H1 (cell line): ENCODE data around the gene PCDHGA7. TPM values are rescaled to one million over a fixed set of nuclear protein-coding genes. Genes with fewer than 3 reads are reported as not detected.
"Not testable (repeated sequence)": the region's sequence is repeated elsewhere in the genome, so short reads cannot be mapped to it uniquely, and the experiment has no call there.

Experiments used
- CTCF ChIA-PET: fragments of 300-600 bp; sonication (Branson Sonifier 250); formaldehyde crosslinking; loops from one replicate; lab custom pipeline; 2021; ENCODE audit not compliant: partially characterized antibody; lab: Charles Lee
- POLR2A ChIA-PET: fragments of 300-600 bp; sonication (Branson Sonifier 250); formaldehyde crosslinking; loops from one replicate; lab custom pipeline; 2021; ENCODE audit warnings: inconsistent platforms; ENCODE audit not compliant: partially characterized antibody; lab: Charles Lee
- DNase-seq, 2 experiments: peaks; one replicate each; pipeline versions ENCODE4 v3.0.0 to v3.0.0-alpha.2; 2010 to 2022; ENCODE audit warnings: low spot score in 2 of 2, low read depth in 1 of 2, mixed read lengths in 1 of 2
- FAIRE-seq: peaks from 2 replicates; lab custom pipeline; 2011; peaks lifted over from hg19 to GRCh38; lab: Jason Lieb, UNC
- H2AFZ ChIP-seq: 2 replicates; pipeline ENCODE4 v1.8.1; 2012; ENCODE audit warnings: low read length, inconsistent platforms
- H2AK5ac ChIP-seq: 2 replicates; pipeline ENCODE4 v1.6.1; 2013; ENCODE audit warnings: low read depth, low read length
- H2BK120ac ChIP-seq: replicated peaks from 2 replicates; pipeline ENCODE3; 2013; ENCODE audit warnings: low read depth, low read length, inconsistent platforms
- H2BK12ac ChIP-seq: 2 replicates; pipeline ENCODE4 v1.6.1; 2013; ENCODE audit warnings: low read depth, low read length
- H2BK15ac ChIP-seq: 2 replicates; pipeline ENCODE4 v1.6.1; 2013; ENCODE audit warnings: low read length
- H2BK20ac ChIP-seq: 2 replicates; pipeline ENCODE4 v1.6.1; 2013; ENCODE audit warnings: low read length
- H2BK5ac ChIP-seq: 2 replicates; pipeline ENCODE4 v1.6.1; 2013; ENCODE audit warnings: low read depth, low read length
- H3K14ac ChIP-seq: 2 replicates; pipeline ENCODE4 v1.6.1; 2013; ENCODE audit warnings: inconsistent platforms; ENCODE audit not compliant: insufficient read length
- H3K18ac ChIP-seq: 2 replicates; pipeline ENCODE4 v1.6.1; 2013; ENCODE audit warnings: low read length; ENCODE audit errors: extremely low read depth
- H3K23ac ChIP-seq: 2 replicates; pipeline ENCODE4 v1.6.1; 2013; ENCODE audit warnings: inconsistent platforms; ENCODE audit not compliant: insufficient read length
- H3K23me2 ChIP-seq: 2 replicates; pipeline ENCODE4 v1.6.1; 2013; ENCODE audit warnings: low read depth, low read length
- H3K27ac ChIP-seq: 2 replicates; pipeline ENCODE4 v1.6.1; 2011; ENCODE audit warnings: low read depth, low read length, inconsistent platforms
- H3K27me3 ChIP-seq, 4 experiments: replicated peaks in 1 of 4; 1 replicate in 1 of 4; 2 replicates in 3 of 4; pipeline versions ENCODE4 v1.6.1 to v1.8.1; 2011 to 2013; ENCODE audit warnings: low read length in 3 of 4, mild to moderate bottlenecking in 3 of 4, inconsistent platforms in 2 of 4, mixed read lengths in 2 of 4, moderate library complexity in 1 of 4; ENCODE audit not compliant: control insufficient read depth in 3 of 4, insufficient read depth in 3 of 4; ENCODE audit errors: extremely low read depth in 1 of 4
- H3K36me3 ChIP-seq, 4 experiments: 2 replicates each; pipeline versions ENCODE4 v1.6.1 to v1.8.1; 2011 to 2013; ENCODE audit warnings: mild to moderate bottlenecking in 4 of 4, low read length in 3 of 4, moderate library complexity in 2 of 4, control low read depth in 1 of 4, inconsistent platforms in 1 of 4; ENCODE audit not compliant: insufficient read depth in 4 of 4, control insufficient read depth in 2 of 4
- H3K4ac ChIP-seq: replicated peaks from 2 replicates; pipeline ENCODE3; 2013; ENCODE audit warnings: low read length, low read depth, mixed read lengths, inconsistent platforms; ENCODE audit not compliant: insufficient read length
- H3K4me1 ChIP-seq, 4 experiments: replicated peaks in 1 of 4; 1 replicate in 1 of 4; 2 replicates in 3 of 4; pipeline versions ENCODE4 v1.6.1 to v1.8.1; 2011 to 2013; ENCODE audit warnings: low read length in 3 of 4, inconsistent platforms in 2 of 4, mixed read lengths in 1 of 4; ENCODE audit not compliant: insufficient read depth in 4 of 4, control insufficient read depth in 3 of 4
- H3K4me2 ChIP-seq, 2 experiments: 2 replicates each; pipeline versions ENCODE4 v1.6.1 to v1.8.1; 2011 to 2013; ENCODE audit warnings: low read depth in 2 of 2, low read length in 2 of 2, control low read depth in 1 of 2, inconsistent platforms in 1 of 2, mild to moderate bottlenecking in 1 of 2; ENCODE audit not compliant: insufficient read depth in 1 of 2
- H3K4me3 ChIP-seq, 4 experiments: fragments of 200-600, 300-600 bp in 1 of 4; sonication (generic), shearing (Covaris generic), sonication (Bioruptor Twin) in 1 of 4; 2 replicates each; pipeline versions ENCODE4 v1.5.1 to v1.8.1; 2011 to 2016; ENCODE audit warnings: low read length in 4 of 4, low read depth in 3 of 4, control low read depth in 2 of 4, inconsistent platforms in 2 of 4, mild to moderate bottlenecking in 2 of 4, mixed read lengths in 1 of 4, moderate library complexity in 1 of 4; ENCODE audit not compliant: insufficient read depth in 2 of 4; ENCODE audit errors: extremely low read depth in 1 of 4
- H3K56ac ChIP-seq: replicated peaks from 2 replicates; pipeline ENCODE3; 2013; ENCODE audit warnings: low read depth, mild to moderate bottlenecking, mixed read lengths, low read length, inconsistent platforms; ENCODE audit not compliant: insufficient read length
- H3K79me1 ChIP-seq: 2 replicates; pipeline ENCODE4 v1.6.1; 2013; ENCODE audit warnings: low read depth, low read length, control low read depth
- H3K79me2 ChIP-seq, 2 experiments: 2 replicates each; pipeline versions ENCODE4 v1.6.1 to v1.8.1; 2012 to 2013; ENCODE audit warnings: low read length in 2 of 2, mild to moderate bottlenecking in 2 of 2, inconsistent platforms in 1 of 2; ENCODE audit not compliant: insufficient read depth in 2 of 2, control insufficient read depth in 1 of 2
- H3K9ac ChIP-seq, 4 experiments: replicated peaks in 1 of 4; 1 replicate in 1 of 4; 2 replicates in 3 of 4; pipeline versions ENCODE4 v1.6.1 to v1.8.1; 2011 to 2013; ENCODE audit warnings: low read depth in 3 of 4, low read length in 3 of 4, control low read depth in 2 of 4, mild to moderate bottlenecking in 2 of 4, moderate library complexity in 2 of 4, inconsistent platforms in 1 of 4; ENCODE audit errors: extremely low read depth in 1 of 4
- H3K9me3 ChIP-seq, 2 experiments: 2 replicates each; pipeline versions ENCODE4 v1.6.1 to v1.8.1; 2012 to 2013; ENCODE audit warnings: mild to moderate bottlenecking in 2 of 2, moderate library complexity in 2 of 2, control low read depth in 1 of 2, inconsistent platforms in 1 of 2, low read depth in 1 of 2, low read length in 1 of 2, mixed read lengths in 1 of 2; ENCODE audit not compliant: insufficient read depth in 2 of 2
- H4K20me1 ChIP-seq, 2 experiments: replicated peaks in 1 of 2; 2 replicates each; pipeline versions ENCODE3 to v1.8.1; 2011 to 2013; ENCODE audit warnings: inconsistent platforms in 2 of 2, low read length in 2 of 2, mild to moderate bottlenecking in 1 of 2; ENCODE audit not compliant: insufficient read depth in 2 of 2, control insufficient read depth in 1 of 2
- H4K5ac ChIP-seq: 2 replicates; pipeline ENCODE4 v1.6.1; 2013; ENCODE audit warnings: low read length, low read depth, mixed read lengths, inconsistent platforms; ENCODE audit not compliant: insufficient read length
- H4K8ac ChIP-seq: 2 replicates; pipeline ENCODE4 v1.8.0; 2013; ENCODE audit warnings: mild to moderate bottlenecking, moderate library complexity, low read length, inconsistent platforms; ENCODE audit not compliant: insufficient read depth; ENCODE audit errors: extremely low read depth
- H4K91ac ChIP-seq: replicated peaks from 2 replicates; pipeline ENCODE3; 2013; ENCODE audit warnings: low read length, mixed read lengths, inconsistent platforms; ENCODE audit not compliant: insufficient read length
- RAD21 ChIP-seq, 2 experiments: IDR thresholded peaks in 1 of 2; conservative IDR thresholded peaks in 1 of 2; 2 replicates each; pipeline ENCODE4 v1.6.1; 2011; ENCODE audit warnings: low read depth in 2 of 2, low read length in 2 of 2, improper control_type of control experiment in 1 of 2, inconsistent platforms in 1 of 2, mild to moderate bottlenecking in 1 of 2, moderate library complexity in 1 of 2
- WGBS, 2 experiments: shearing (Covaris generic) in 1 of 2; methylation state at CpG; one replicate each; pipeline versions ENCODE4 v1.1.6 to v1.1.7; 2013 to 2015; ENCODE audit warnings: low lambda C conversion rate in 2 of 2, mixed read lengths in 2 of 2, inconsistent platforms in 1 of 2, low coverage in 1 of 2, missing lambda C conversion rate in 1 of 2; ENCODE audit not compliant: insufficient replicate concordance in 2 of 2, insufficient coverage in 1 of 2, insufficient read length in 1 of 2; ENCODE audit errors: extremely low coverage in 1 of 2, missing lambda C conversion rate in 1 of 2; 5-methylcytosine and 5-hydroxymethylcytosine counted together
- polyA plus RNA-seq, 7 experiments: library from polyadenylated mRNA; depleted of rRNA in 3 of 7; stranded (reverse) in 5 of 7; unstranded in 2 of 7; fragments of >200 nt in 5 of 7; fragments of 200-250 nt in 2 of 7; gene quantifications; 1 replicate in 5 of 7; 2 replicates in 1 of 7; 4 replicates in 1 of 7; pipeline versions ENCODE4 v1.2.1 to v1.2.3, GENCODE V29; 2011 to 2013; ENCODE audit warnings: missing spikeins in 2 of 7, mixed read lengths in 2 of 7
- total RNA-seq: library from RNA; stranded (reverse); fragmentation: NEBNext Ultra II Directional; extraction: Animal tissue kit (Norgen Biotek cat#: 25700); gene quantifications from 2 replicates; pipeline ENCODE4 v1.2.1, GENCODE V29; 2021
- TF ChIP-seq, protein P1 (sequence below), 3 experiments: IDR thresholded peaks; 1 replicate in 2 of 3; 2 replicates in 1 of 3; pipeline versions ENCODE4 v1.5.1 to v1.6.1; 2011; ENCODE audit warnings: low read length in 3 of 3, mild to moderate bottlenecking in 3 of 3, inconsistent platforms in 2 of 3, low read depth in 1 of 3, moderate library complexity in 1 of 3; ENCODE audit not compliant: insufficient read depth in 1 of 3; ENCODE audit errors: control extremely low read depth in 1 of 3

PCDHGA7 gene
- total and polyA plus RNA-seq, 2 of the 8 experiments (the other 6 are each of a cell fraction or from before 2014, with no cell fraction given), result 0.39 to 1.1 TPM

DNA sequence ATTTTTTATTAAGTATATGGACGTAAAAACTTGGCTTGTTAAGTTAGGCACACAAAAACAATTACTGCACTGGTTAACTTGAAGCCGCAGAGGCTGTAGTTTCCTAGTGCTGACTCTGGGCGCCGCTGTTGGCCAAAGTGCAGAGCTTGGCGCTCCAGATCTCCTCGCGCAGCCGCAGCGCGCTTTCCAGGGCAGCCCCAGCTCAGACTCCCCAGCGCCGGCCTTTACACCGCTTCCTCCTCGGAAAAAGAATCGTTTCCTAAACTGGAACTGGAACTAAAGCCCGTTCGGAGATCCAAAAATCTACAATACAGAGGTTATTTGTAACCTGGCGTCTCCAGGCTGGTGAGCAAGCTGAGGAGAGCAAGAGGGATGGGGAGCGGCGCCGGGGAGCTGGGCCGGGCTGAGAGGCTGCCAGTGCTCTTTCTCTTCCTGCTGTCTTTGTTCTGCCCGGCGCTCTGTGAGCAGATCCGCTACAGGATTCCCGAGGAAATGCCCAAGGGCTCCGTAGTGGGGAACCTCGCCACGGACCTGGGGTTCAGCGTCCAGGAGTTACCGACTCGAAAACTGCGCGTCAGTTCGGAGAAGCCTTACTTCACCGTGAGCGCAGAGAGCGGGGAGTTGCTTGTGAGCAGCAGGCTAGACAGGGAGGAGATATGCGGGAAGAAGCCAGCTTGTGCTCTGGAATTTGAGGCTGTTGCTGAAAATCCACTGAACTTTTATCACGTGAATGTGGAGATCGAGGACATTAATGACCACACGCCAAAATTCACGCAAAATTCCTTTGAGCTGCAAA, 15.4 kb downstream of the PCDHGA7 start, which contains the start of gene PCDHGB5:
PCDHGB5 (plus strand) TSS at position 192 of the 796 bp plus-strand sequence; CDS start at position 373, 181 bp downstream.
- not testable (repeated sequence) for H2BK15ac ChIP-seq, H4K8ac ChIP-seq, H4K5ac ChIP-seq, H3K23me2 ChIP-seq, H3K27me3 ChIP-seq, H2BK5ac ChIP-seq, DNase-seq, H2AFZ ChIP-seq, H3K9ac ChIP-seq, H4K20me1 ChIP-seq, H3K27ac ChIP-seq, H2BK120ac ChIP-seq, H3K18ac ChIP-seq, H3K79me1 ChIP-seq, H3K56ac ChIP-seq, H2BK12ac ChIP-seq, H2AK5ac ChIP-seq, H3K23ac ChIP-seq, H4K91ac ChIP-seq, H3K79me2 ChIP-seq, H3K4ac ChIP-seq, H2BK20ac ChIP-seq, H3K4me1 ChIP-seq, H3K4me2 ChIP-seq, H3K14ac ChIP-seq
- ChIA-PET CTCF (interaction anchor here (0.7 to 4.0 kb wide), 29 partner anchors 9 to 320 kb away, joined by 3 to 34 read pairs (median 5); partner anchors contain the start of genes PCDHB10, PCDHB11, PCDHB15 and PCDHGA10), POLR2A (interaction anchor here (0.6 to 0.9 kb wide), 3 partner anchors 10 to 160 kb away, joined by 3 to 4 read pairs (median 3); no protein-coding TSS in a partner anchor)
- FAIRE-seq, result peak; percentile 91
- WGBS, 2 experiments, result 71% methylated on average over 15 of the region's 43 CpGs; no CpG with 5 or more reads in 1 of the 2 experiments
- TF ChIP-seq RAD21 (IDR thresholded peaks at IDR 0.05 in 1 of 2, conservative IDR thresholded peaks at IDR 0.05 in 1 of 2; ENCODE audit: low read depth in 2 of 2, low read length in 2 of 2), result peak; percentile 17 to 32; a peak in 3 of 4 replicates
- TF ChIP-seq, protein P1, sequence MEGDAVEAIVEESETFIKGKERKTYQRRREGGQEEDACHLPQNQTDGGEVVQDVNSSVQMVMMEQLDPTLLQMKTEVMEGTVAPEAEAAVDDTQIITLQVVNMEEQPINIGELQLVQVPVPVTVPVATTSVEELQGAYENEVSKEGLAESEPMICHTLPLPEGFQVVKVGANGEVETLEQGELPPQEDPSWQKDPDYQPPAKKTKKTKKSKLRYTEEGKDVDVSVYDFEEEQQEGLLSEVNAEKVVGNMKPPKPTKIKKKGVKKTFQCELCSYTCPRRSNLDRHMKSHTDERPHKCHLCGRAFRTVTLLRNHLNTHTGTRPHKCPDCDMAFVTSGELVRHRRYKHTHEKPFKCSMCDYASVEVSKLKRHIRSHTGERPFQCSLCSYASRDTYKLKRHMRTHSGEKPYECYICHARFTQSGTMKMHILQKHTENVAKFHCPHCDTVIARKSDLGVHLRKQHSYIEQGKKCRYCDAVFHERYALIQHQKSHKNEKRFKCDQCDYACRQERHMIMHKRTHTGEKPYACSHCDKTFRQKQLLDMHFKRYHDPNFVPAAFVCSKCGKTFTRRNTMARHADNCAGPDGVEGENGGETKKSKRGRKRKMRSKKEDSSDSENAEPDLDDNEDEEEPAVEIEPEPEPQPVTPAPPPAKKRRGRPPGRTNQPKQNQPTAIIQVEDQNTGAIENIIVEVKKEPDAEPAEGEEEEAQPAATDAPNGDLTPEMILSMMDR (IDR thresholded peaks at IDR 0.05; ENCODE audit: control extremely low read depth in 1 of 3, insufficient read depth in 1 of 3, low read depth in 1 of 3, low read length in 3 of 3), result peak in 2 of 3 experiments; percentile 29 to 39; a peak in 2 of 4 replicates
- Histone ChIP-seq H3K36me3 (peaks cover 0 to 14% (median 4%) of the 10 kb centered on the region in 4 experiments; a peak in 6 of 8 replicates), H3K4me3 (peak within 1 kb of the TSS in 1 of 4 experiments; percentile 46; a peak in 1 of 8 replicates), H3K9me3 (peaks cover 48 to 56% of the 10 kb centered on the region in 2 experiments)
